Activated T-cell treated with anti-CD3 and anti-CD28 coated beads, Interleukin-2, amount 50 U/mL, for 4 hours (primary cell): Measurements from ENCODE around the gene NIPAL3. TPM values are rescaled to one million over a fixed set of nuclear protein-coding genes. Genes with fewer than 3 reads are reported as not detected.

ENCODE experiments used
- ATAC-seq, 2 donors: fragments of 200-7000 bp; cut with Tn5 transposase; one replicate each; pipeline ENCODE4 v1.10.0; 2021
- DNase-seq: peaks from one replicate; pipeline ENCODE4 v3.0.0-alpha.2; 2020
- H3K27me3 Mint-ChIP-seq: one replicate; pipeline ENCODE4 v1.8.0; 2021; ENCODE audit warnings: low read depth, mixed read lengths
- H3K36me3 Mint-ChIP-seq: one replicate; pipeline ENCODE4 v1.8.0; 2022; ENCODE audit warnings: mixed read lengths; ENCODE audit not compliant: insufficient read depth
- H3K4me1 Mint-ChIP-seq: one replicate; pipeline ENCODE4 v1.8.0; 2021; ENCODE audit warnings: low read depth, mixed read lengths
- H3K4me3 Mint-ChIP-seq: one replicate; pipeline ENCODE4 v1.8.0; 2021; ENCODE audit warnings: mild to moderate bottlenecking, moderate library complexity, mixed read lengths
- H3K9me3 Mint-ChIP-seq: one replicate; pipeline ENCODE4 v1.8.0; 2021; ENCODE audit warnings: mixed read lengths
- total RNA-seq, 3 donors: library from RNA; stranded (reverse); gene quantifications; one replicate each; pipeline ENCODE4 v1.2.1, GENCODE V29; 2021

NIPAL3 gene
- total RNA-seq, 3 donors from 2014 or later, result 24.0 to 31.8 (median 26.8) TPM

GRCh38 chr1:24406788-24407187 lies 8.8 kb upstream of the NIPAL3 start:
- peaks cover 3% of the 10 kb centered on the region for H3K4me1 Mint-ChIP-seq
- H3K27me3 Mint-ChIP-seq, result no peaks in the 10 kb centered on the region

GRCh38 chr1:24409535-24409934 lies 6.1 kb upstream of the NIPAL3 start:
- no peak for ATAC-seq
- Mint-ChIP-seq H3K27me3 (no peaks in the 10 kb centered on the region), H3K4me1 (peaks cover 23% of the 10 kb centered on the region), H3K4me3 (no peak overlapping the region), H3K36me3 (peaks cover 2% of the 10 kb centered on the region), H3K9me3 (peaks cover 4% of the 10 kb centered on the region)
- DNase-seq, result no peak

More at GRCh38 chr1:24406788-24407187, 8.8 kb upstream of the NIPAL3 start:
- DNase-seq (no peak), ATAC-seq (no peak)
- Mint-ChIP-seq H3K9me3 (peaks cover 4% of the 10 kb centered on the region), H3K36me3 (peaks cover 2% of the 10 kb centered on the region), H3K4me3 (no peak overlapping the region)

GRCh38 chr1:24410750-24411149 lies 4.9 kb upstream of the NIPAL3 start:
- Mint-ChIP-seq H3K36me3 (peaks cover 2% of the 10 kb centered on the region), H3K4me3 (no peak overlapping the region), H3K9me3 (peaks cover 4% of the 10 kb centered on the region), H3K4me1 (peaks cover 30% of the 10 kb centered on the region), H3K27me3 (no peaks in the 10 kb centered on the region)
- ATAC-seq (no peak), DNase-seq (no peak)

- Mint-ChIP-seq H3K36me3 (peaks cover 2% of the 10 kb centered on the region), H3K27me3 (no peaks in the 10 kb centered on the region), H3K4me3 (peak overlapping the region; percentile 35), H3K4me1 (peaks cover 40% of the 10 kb centered on the region), H3K9me3 (peaks cover 4% of the 10 kb centered on the region)
- DNase-seq (no peak), ATAC-seq (no peak)
Measured at GRCh38 chr1:24411963-24412362, 3.6 kb upstream of the NIPAL3 start.

GRCh38 chr1:24412408-24412807 lies 3.2 kb upstream of the NIPAL3 start:
- Mint-ChIP-seq H3K9me3 (peaks cover 4% of the 10 kb centered on the region), H3K36me3 (peaks cover 2% of the 10 kb centered on the region), H3K4me3 (peak overlapping the region; percentile 87), H3K27me3 (no peaks in the 10 kb centered on the region), H3K4me1 (peaks cover 45% of the 10 kb centered on the region)
- no peak for ATAC-seq
- no peak for DNase-seq

- peak; percentile 33 to 39 for ATAC-seq
- Mint-ChIP-seq H3K9me3 (no peaks in the 10 kb centered on the region), H3K27me3 (no peaks in the 10 kb centered on the region), H3K4me3 (peak within 1 kb of the TSS; percentile 87), H3K36me3 (peaks cover 2% of the 10 kb centered on the region), H3K4me1 (peaks cover 54% of the 10 kb centered on the region)
- peak; percentile 64 for DNase-seq
Measured at GRCh38 chr1:24413350-24414163, 2.0 kb upstream of the NIPAL3 start, which contains the start of gene STPG1. Gene STPG1 (minus strand): TSS chr1:24413782. CDS start chr1:24401388, 12,394 bp downstream.

- no peak for ATAC-seq
Measured at GRCh38 chr1:24414775-24415333, 748 bp upstream of the NIPAL3 start.

GRCh38 chr1:24415910-24416665 lies 486 bp downstream of the NIPAL3 start:
- DNase-seq, result no peak
- Mint-ChIP-seq H3K4me3 (peak overlapping the region; percentile 96), H3K36me3 (peaks cover 17% of the 10 kb centered on the region), H3K4me1 (peaks cover 74% of the 10 kb centered on the region), H3K27me3 (no peaks in the 10 kb centered on the region), H3K9me3 (no peaks in the 10 kb centered on the region)
- ATAC-seq, result no peak

More at GRCh38 chr1:24414775-24415333, 748 bp upstream of the NIPAL3 start:
- H3K36me3 Mint-ChIP-seq, result peaks cover 11% of the 10 kb centered on the region
- peak overlapping the region; percentile 96 for H3K4me3 Mint-ChIP-seq
- DNase-seq, result no peak
- H3K27me3 Mint-ChIP-seq, result no peaks in the 10 kb centered on the region
- no peaks in the 10 kb centered on the region for H3K9me3 Mint-ChIP-seq
- H3K4me1 Mint-ChIP-seq, result peaks cover 67% of the 10 kb centered on the region

- Mint-ChIP-seq H3K9me3 (no peaks in the 10 kb centered on the region), H3K27me3 (no peaks in the 10 kb centered on the region), H3K36me3 (peaks cover 21% of the 10 kb centered on the region), H3K4me1 (peaks cover 78% of the 10 kb centered on the region), H3K4me3 (peak overlapping the region; percentile 96)
- ATAC-seq, result peak; percentile 10 to 15
- no peak for DNase-seq
Measured at GRCh38 chr1:24416666-24417391, 1.2 kb downstream of the NIPAL3 start.

GRCh38 chr1:24417681-24418080 lies 2.1 kb downstream of the NIPAL3 start:
- Mint-ChIP-seq H3K27me3 (no peaks in the 10 kb centered on the region), H3K9me3 (no peaks in the 10 kb centered on the region), H3K36me3 (peaks cover 26% of the 10 kb centered on the region), H3K4me1 (peaks cover 76% of the 10 kb centered on the region), H3K4me3 (peak overlapping the region; percentile 96)
- ATAC-seq (no peak), DNase-seq (no peak)

- no peaks in the 10 kb centered on the region for H3K27me3 Mint-ChIP-seq
- no peak overlapping the region for H3K4me3 Mint-ChIP-seq
- DNase-seq (no peak), ATAC-seq (no peak)
- no peaks in the 10 kb centered on the region for H3K9me3 Mint-ChIP-seq
- peaks cover 36% of the 10 kb centered on the region for H3K36me3 Mint-ChIP-seq
- peaks cover 72% of the 10 kb centered on the region for H3K4me1 Mint-ChIP-seq
Measured at GRCh38 chr1:24418898-24419628, 3.5 kb downstream of the NIPAL3 start.

- Mint-ChIP-seq H3K36me3 (peaks cover 47% of the 10 kb centered on the region), H3K4me1 (peaks cover 70% of the 10 kb centered on the region), H3K4me3 (no peak overlapping the region), H3K27me3 (no peaks in the 10 kb centered on the region), H3K9me3 (no peaks in the 10 kb centered on the region)
- DNase-seq, result no peak
- ATAC-seq, result no peak
Measured at GRCh38 chr1:24420547-24420946, 4.9 kb downstream of the NIPAL3 start.

- Mint-ChIP-seq H3K4me1 (peaks cover 64% of the 10 kb centered on the region), H3K27me3 (no peaks in the 10 kb centered on the region), H3K36me3 (peaks cover 56% of the 10 kb centered on the region), H3K9me3 (no peaks in the 10 kb centered on the region), H3K4me3 (no peak overlapping the region)
- no peak for ATAC-seq
- no peak for DNase-seq
Measured at GRCh38 chr1:24421502-24421901, 5.9 kb downstream of the NIPAL3 start.
